KMS-11 (cell line): Measurements from ENCODE around the gene TMF1.

Source experiments
- H2AFZ ChIP-seq: fragments of 200-600 bp; sonication (generic); 2 replicates; pipeline ENCODE4 v1.6.1; 2016; ENCODE audit warnings: antibody characterized with exemption, mixed run types, low read depth
- H3K27ac ChIP-seq: fragments of 200-600 bp; sonication (generic); 2 replicates; pipeline ENCODE4 v1.6.1; 2016; ENCODE audit warnings: mild to moderate bottlenecking, mixed run types
- H3K27me3 ChIP-seq: fragments of 200-600 bp; sonication (generic); 2 replicates; pipeline ENCODE4 v1.6.1; 2017; ENCODE audit warnings: mild to moderate bottlenecking, low read depth, mixed run types, moderate library complexity; ENCODE audit not compliant: insufficient read depth
- H3K36me3 ChIP-seq: fragments of 200-600 bp; sonication (generic); 2 replicates; pipeline ENCODE4 v1.6.1; 2017; ENCODE audit warnings: mild to moderate bottlenecking, mixed run types; ENCODE audit not compliant: insufficient read depth
- H3K4me1 ChIP-seq: fragments of 200-600 bp; sonication (generic); 2 replicates; pipeline ENCODE4 v1.6.1; 2016; ENCODE audit warnings: mild to moderate bottlenecking, low read depth, mixed run types; ENCODE audit not compliant: poor library complexity, severe bottlenecking
- H3K4me2 ChIP-seq: fragments of 200-600 bp; sonication (generic); 2 replicates; pipeline ENCODE4 v1.7.0; 2016; ENCODE audit warnings: mild to moderate bottlenecking, mixed run types
- H3K4me3 ChIP-seq: fragments of 200-600 bp; sonication (generic); IDR thresholded peaks from 2 replicates; pipeline ENCODE4 v1.6.1; 2017; ENCODE audit warnings: low read depth, low read length, mixed read lengths; ENCODE audit not compliant: insufficient read depth
- H3K79me2 ChIP-seq: fragments of 200-600 bp; sonication (generic); 2 replicates; pipeline ENCODE4 v1.6.1; 2016; ENCODE audit warnings: low read depth, mixed run types; ENCODE audit not compliant: insufficient read depth
- H3K9ac ChIP-seq: fragments of 200-600 bp; sonication (generic); 2 replicates; pipeline ENCODE4 v1.6.1; 2016; ENCODE audit warnings: mild to moderate bottlenecking, mixed run types
- H4K20me1 ChIP-seq: fragments of 200-600 bp; sonication (generic); 2 replicates; pipeline ENCODE4 v1.6.1; 2016; ENCODE audit warnings: mild to moderate bottlenecking, mixed run types; ENCODE audit not compliant: insufficient read depth
- CTCF ChIP-seq: fragments of 200-600 bp; sonication (generic); conservative IDR thresholded peaks from 2 replicates; pipeline ENCODE4 v1.6.1; 2017; ENCODE audit warnings: low read depth, mild to moderate bottlenecking, antibody characterized with exemption, low read length, moderate library complexity, mixed read lengths

Gene TMF1

GRCh38 chr3:69005071-69005790, 46.9 kb downstream of the TMF1 start:
- Histone ChIP-seq H3K4me3 (no peak overlapping the region), H3K4me1 (no peaks in the 10 kb centered on the region), H4K20me1 (no peaks in the 10 kb centered on the region), H3K4me2 (no peak overlapping the region), H2AFZ (no peak overlapping the region), H3K27me3 (no peaks in the 10 kb centered on the region), H3K36me3 (no peaks in the 10 kb centered on the region), H3K27ac (no peak overlapping the region), H3K9ac (no peak overlapping the region), H3K79me2 (no peaks in the 10 kb centered on the region)
- no peak for TF ChIP-seq CTCF

- Histone ChIP-seq H3K4me1 (no peaks in the 10 kb centered on the region), H3K4me3 (no peak overlapping the region), H3K79me2 (no peaks in the 10 kb centered on the region), H3K9ac (no peak overlapping the region), H2AFZ (no peak overlapping the region), H3K4me2 (no peak overlapping the region), H4K20me1 (no peaks in the 10 kb centered on the region), H3K27ac (no peak overlapping the region), H3K36me3 (no peaks in the 10 kb centered on the region), H3K27me3 (no peaks in the 10 kb centered on the region)
- TF ChIP-seq CTCF = no peak
Measured at GRCh38 chr3:69004138-69004537, 48.0 kb downstream of the TMF1 start.

GRCh38 chr3:68999605-69000004, 52.5 kb downstream of the TMF1 start:
- no peak overlapping the region for H3K27ac ChIP-seq
- no peaks in the 10 kb centered on the region for H3K4me1 ChIP-seq
- no peaks in the 10 kb centered on the region for H3K79me2 ChIP-seq
- H3K27me3 ChIP-seq = no peaks in the 10 kb centered on the region
- no peak for TF ChIP-seq CTCF
- H3K9ac ChIP-seq = no peak overlapping the region
- no peak overlapping the region for H3K4me3 ChIP-seq
- no peaks in the 10 kb centered on the region for H4K20me1 ChIP-seq
- H3K36me3 ChIP-seq = no peaks in the 10 kb centered on the region
- H3K4me2 ChIP-seq = no peak overlapping the region
- no peak overlapping the region for H2AFZ ChIP-seq

- no peak for TF ChIP-seq CTCF
- H3K27ac ChIP-seq = no peak overlapping the region
- no peaks in the 10 kb centered on the region for H3K4me1 ChIP-seq
- H3K4me2 ChIP-seq = no peak overlapping the region
- no peaks in the 10 kb centered on the region for H3K36me3 ChIP-seq
- no peaks in the 10 kb centered on the region for H3K27me3 ChIP-seq
- no peaks in the 10 kb centered on the region for H3K79me2 ChIP-seq
- H3K9ac ChIP-seq = no peak overlapping the region
- no peaks in the 10 kb centered on the region for H4K20me1 ChIP-seq
- H2AFZ ChIP-seq = no peak overlapping the region
- no peak overlapping the region for H3K4me3 ChIP-seq
Measured at GRCh38 chr3:68999158-68999557, 53.0 kb downstream of the TMF1 start.
